ENCODE data around the gene EFNA5. TPM values are rescaled to one million over a fixed set of nuclear protein-coding genes. Genes with fewer than 3 reads are reported as not detected.

EFNA5 gene
- total and polyA plus RNA-seq, 2 experiments from 2014 or later = 7.5 to 10.1 TPM

- H3K36me3 Mint-ChIP-seq (ENCODE audit: low read depth) = no peaks in the 10 kb centered on the region
- H3K79me2 ChIP-seq (replicated peaks; ENCODE audit: insufficient read depth) = peaks cover 6% of the 10 kb centered on the region
These were observed 76.3 kb downstream of the EFNA5 start for GRCh38 chr5:107594253-107595045.

GRCh38 chr5:107593009-107593408 lies 77.7 kb downstream of the EFNA5 start:
- Histone ChIP-seq H3K27ac (ENCODE audit: low read depth) (0 out of 2 replicates have a peak overlapping the region, but pooled peaks have one; percentile 4), H3F3A (replicated peaks; ENCODE audit: low read depth) (no peaks in the 10 kb centered on the region), H2AFZ (no peak overlapping the region), H4K20me1 (replicated peaks; ENCODE audit: insufficient read depth) (no peaks in the 10 kb centered on the region), H3K4me1 (ENCODE audit: insufficient read depth) (peaks cover 20% of the 10 kb centered on the region), H3K36me3 (ENCODE audit: insufficient read depth) (no peaks in the 10 kb centered on the region), H3K9me2 (ENCODE audit: insufficient read depth) (no peaks in the 10 kb centered on the region), H3K4me3 (no peak overlapping the region), H3K4me2 (no peak overlapping the region), H3K27me3 (ENCODE audit: insufficient read depth) (no peaks in the 10 kb centered on the region), H3K79me2 (replicated peaks; ENCODE audit: insufficient read depth) (peaks cover 10% of the 10 kb centered on the region)
- ATAC-seq = no peak
- H3K4me3 Mint-ChIP-seq = no peak overlapping the region
- H3K27ac Mint-ChIP-seq = no peak overlapping the region
- no peaks in the 10 kb centered on the region for H3K9me3 Mint-ChIP-seq
- no peak for DNase-seq (ENCODE audit: low spot score)
- H3K4me1 Mint-ChIP-seq = peaks cover 27% of the 10 kb centered on the region
- H3K27me3 Mint-ChIP-seq (ENCODE audit: insufficient read depth, low read depth, poor library complexity) = peaks cover 1% of the 10 kb centered on the region
- no peak for TF ChIP-seq STAT1 (IDR thresholded peaks at IDR 0.05; ENCODE audit: unreplicated experiment)
- TF ChIP-seq JUNB (IDR thresholded peaks at IDR 0.05; ENCODE audit: unreplicated experiment) = no peak
- H3K36me3 Mint-ChIP-seq (ENCODE audit: low read depth) = no peaks in the 10 kb centered on the region

More at GRCh38 chr5:107594253-107595045, 76.3 kb downstream of the EFNA5 start:
- Mint-ChIP-seq H3K27me3 (ENCODE audit: insufficient read depth, low read depth, poor library complexity) (peaks cover 1% of the 10 kb centered on the region), H3K9me3 (no peaks in the 10 kb centered on the region), H3K27ac (no peak overlapping the region; the same call in 1 of the 2 replicates), H3K4me1 (peaks cover 14% of the 10 kb centered on the region), H3K4me3 (no peak overlapping the region)
- no peak for ATAC-seq
- DNase-seq (ENCODE audit: low spot score) = no peak
- Histone ChIP-seq H3K36me3 (ENCODE audit: insufficient read depth) (no peaks in the 10 kb centered on the region), H3K4me3 (no peak overlapping the region), H3K4me1 (ENCODE audit: insufficient read depth) (0 out of 2 replicates have a peak, but pooled peaks cover 7% of the 10 kb centered on the region), H3F3A (replicated peaks; ENCODE audit: low read depth) (no peaks in the 10 kb centered on the region), H3K9me2 (ENCODE audit: insufficient read depth) (no peaks in the 10 kb centered on the region), H3K27ac (ENCODE audit: low read depth) (no peak overlapping the region), H4K20me1 (replicated peaks; ENCODE audit: insufficient read depth) (no peaks in the 10 kb centered on the region), H2AFZ (no peak overlapping the region), H3K27me3 (ENCODE audit: insufficient read depth) (no peaks in the 10 kb centered on the region), H3K4me2 (no peak overlapping the region)
- no peak for TF ChIP-seq ZNF331 (CRISPR knock-in tag; IDR thresholded peaks at IDR 0.05; ENCODE audit: low read depth)
- no peak for TF ChIP-seq EZH2phosphoT487 (IDR thresholded peaks at IDR 0.05; ENCODE audit: unreplicated experiment)
- TF ChIP-seq JUNB (IDR thresholded peaks at IDR 0.05; ENCODE audit: unreplicated experiment) = no peak

GRCh38 chr5:107592515-107592914 lies 78.2 kb downstream of the EFNA5 start:
- no peak for DNase-seq (ENCODE audit: low spot score)
- no peak for ATAC-seq
- H3K4me1 Mint-ChIP-seq = peaks cover 28% of the 10 kb centered on the region
- peaks cover 10% of the 10 kb centered on the region for H3K79me2 ChIP-seq (replicated peaks; ENCODE audit: insufficient read depth)
- H3K4me2 ChIP-seq = no peak overlapping the region
- H3K27me3 Mint-ChIP-seq (ENCODE audit: insufficient read depth, low read depth, poor library complexity) = peaks cover 1% of the 10 kb centered on the region
- H3K27ac Mint-ChIP-seq = 0 out of 2 replicates have a peak overlapping the region, but pooled peaks have one; percentile 60
- no peaks in the 10 kb centered on the region for H3K27me3 ChIP-seq (ENCODE audit: insufficient read depth)
- no peaks in the 10 kb centered on the region for H3K9me3 Mint-ChIP-seq
- H3K4me3 ChIP-seq = no peak overlapping the region
- no peaks in the 10 kb centered on the region for H3F3A ChIP-seq (replicated peaks; ENCODE audit: low read depth)
- no peaks in the 10 kb centered on the region for H3K36me3 ChIP-seq (ENCODE audit: insufficient read depth)
- H3K27ac ChIP-seq (ENCODE audit: low read depth) = 0 out of 2 replicates have a peak overlapping the region, but pooled peaks have one; percentile 4
- H3K4me1 ChIP-seq (ENCODE audit: insufficient read depth) = peaks cover 20% of the 10 kb centered on the region
- no peak overlapping the region for H2AFZ ChIP-seq
- no peak overlapping the region for H3K4me3 Mint-ChIP-seq
- no peaks in the 10 kb centered on the region for H3K9me2 ChIP-seq (ENCODE audit: insufficient read depth)
- H4K20me1 ChIP-seq (replicated peaks; ENCODE audit: insufficient read depth) = no peaks in the 10 kb centered on the region
- H3K36me3 Mint-ChIP-seq (ENCODE audit: low read depth) = no peaks in the 10 kb centered on the region
- TF ChIP-seq CTCF (conservative IDR thresholded peaks at IDR 0.05; ENCODE audit: low read depth in 2 of 2) (no peak), STAT1 (IDR thresholded peaks at IDR 0.05; ENCODE audit: unreplicated experiment) (no peak), CREB1 (CRISPR knock-in tag; IDR thresholded peaks at IDR 0.05; ENCODE audit: low read depth) (no peak), NANOG (IDR thresholded peaks at IDR 0.05; ENCODE audit: borderline replicate concordance) (no peak), ZNF331 (CRISPR knock-in tag; IDR thresholded peaks at IDR 0.05; ENCODE audit: low read depth) (no peak), EZH2 (IDR thresholded peaks at IDR 0.05; ENCODE audit: low read depth, unreplicated experiment) (no peak), JUNB (IDR thresholded peaks at IDR 0.05; ENCODE audit: unreplicated experiment) (no peak), POLR2AphosphoS5 (IDR thresholded peaks at IDR 0.05; ENCODE audit: low read depth) (no peak), ETS1 (IDR thresholded peaks at IDR 0.05) (no peak), EZH2phosphoT487 (IDR thresholded peaks at IDR 0.05; ENCODE audit: unreplicated experiment) (no peak)
